Measurements from ENCODE around the gene POLR3C. TPM values are rescaled to one million over a fixed set of nuclear protein-coding genes. Genes with fewer than 3 reads are reported as not detected.

Gene POLR3C
- polyA plus RNA-seq, 1 donor (not counting 4 experiments of a cell fraction or from before 2014, with no cell fraction given), result 33.9 TPM

DNA sequence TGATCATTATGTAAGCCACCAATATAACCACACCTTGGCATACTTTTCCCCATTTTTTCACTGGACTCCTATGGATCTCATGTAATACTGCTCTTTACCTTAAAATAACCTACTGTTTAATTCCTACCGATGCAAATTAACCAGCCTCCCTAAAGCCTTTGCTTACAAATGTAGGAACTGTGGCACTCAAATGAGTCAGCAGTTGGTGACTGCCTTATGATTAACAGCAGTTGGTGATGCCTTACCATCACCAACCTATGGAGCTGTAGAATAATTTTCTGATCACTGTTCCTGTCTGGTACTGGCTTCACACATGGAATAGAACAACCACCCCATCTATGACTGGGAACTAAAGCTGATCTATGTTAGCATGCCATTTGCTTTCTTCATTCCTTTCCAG, 13.7 kb downstream of the POLR3C start:
- dilution Hi-C loops (cut with MboI; ENCODE audit: extremely low pct_ligation_motif_present, low sequenced_read_pairs), result no loop called here
- H3K4me2 ChIP-seq (ENCODE audit: control insufficient read depth, extremely low read depth, insufficient read depth, low read depth, low read length), result no peak overlapping the region
- H3K4me1 ChIP-seq (ENCODE audit: control insufficient read depth, extremely low read depth, insufficient read depth, low read length), result no peaks in the 10 kb centered on the region
- no peaks in the 10 kb centered on the region for H3K9me3 ChIP-seq (ENCODE audit: control insufficient read depth, low read depth, low read length)
- H3K9me1 ChIP-seq (ENCODE audit: control insufficient read depth, extremely low read depth, insufficient read depth, low read length), result no peaks in the 10 kb centered on the region
- H3K4me3 ChIP-seq (ENCODE audit: control insufficient read depth in 2 of 3, extremely low read depth in 1 of 3, insufficient read depth in 2 of 3, low read depth in 1 of 3, low read length in 3 of 3), result no peak overlapping the region
- TF ChIP-seq, protein P1, sequence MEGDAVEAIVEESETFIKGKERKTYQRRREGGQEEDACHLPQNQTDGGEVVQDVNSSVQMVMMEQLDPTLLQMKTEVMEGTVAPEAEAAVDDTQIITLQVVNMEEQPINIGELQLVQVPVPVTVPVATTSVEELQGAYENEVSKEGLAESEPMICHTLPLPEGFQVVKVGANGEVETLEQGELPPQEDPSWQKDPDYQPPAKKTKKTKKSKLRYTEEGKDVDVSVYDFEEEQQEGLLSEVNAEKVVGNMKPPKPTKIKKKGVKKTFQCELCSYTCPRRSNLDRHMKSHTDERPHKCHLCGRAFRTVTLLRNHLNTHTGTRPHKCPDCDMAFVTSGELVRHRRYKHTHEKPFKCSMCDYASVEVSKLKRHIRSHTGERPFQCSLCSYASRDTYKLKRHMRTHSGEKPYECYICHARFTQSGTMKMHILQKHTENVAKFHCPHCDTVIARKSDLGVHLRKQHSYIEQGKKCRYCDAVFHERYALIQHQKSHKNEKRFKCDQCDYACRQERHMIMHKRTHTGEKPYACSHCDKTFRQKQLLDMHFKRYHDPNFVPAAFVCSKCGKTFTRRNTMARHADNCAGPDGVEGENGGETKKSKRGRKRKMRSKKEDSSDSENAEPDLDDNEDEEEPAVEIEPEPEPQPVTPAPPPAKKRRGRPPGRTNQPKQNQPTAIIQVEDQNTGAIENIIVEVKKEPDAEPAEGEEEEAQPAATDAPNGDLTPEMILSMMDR (optimal IDR thresholded peaks at IDR 0.05 in 1 of 3, IDR thresholded peaks at IDR 0.05 in 1 of 3, conservative IDR thresholded peaks at IDR 0.05 in 1 of 3; ENCODE audit: extremely low read depth in 1 of 3, insufficient read depth in 2 of 3, low read length in 3 of 3), result no peak
- peaks cover 32 to 51% of the 10 kb centered on the region in 2 experiments for H3K36me3 ChIP-seq (ENCODE audit: control insufficient read depth in 2 of 2, extremely low read depth in 1 of 2, insufficient read depth in 2 of 2, low read length in 2 of 2)
- DNase-seq (ENCODE audit: low read depth, low spot score), result no peak
- no peak overlapping the region for H3K9ac ChIP-seq (ENCODE audit: control insufficient read depth, extremely low read depth, insufficient read depth, low read length)
- H4K20me1 ChIP-seq (ENCODE audit: control insufficient read depth, extremely low read depth, insufficient read depth, low read length), result no peaks in the 10 kb centered on the region
- no peaks in the 10 kb centered on the region for H3K79me2 ChIP-seq (ENCODE audit: control insufficient read depth, insufficient read depth, low read length)
- H3K27ac ChIP-seq (ENCODE audit: control insufficient read depth, insufficient read depth, low read length), result no peak overlapping the region
- FAIRE-seq, result no peak
- no peaks in the 10 kb centered on the region for H3K27me3 ChIP-seq (ENCODE audit: control insufficient read depth, extremely low read depth, insufficient read depth, low read length)
- no peak overlapping the region for H2AFZ ChIP-seq (ENCODE audit: control insufficient read depth, low read length)

DNA sequence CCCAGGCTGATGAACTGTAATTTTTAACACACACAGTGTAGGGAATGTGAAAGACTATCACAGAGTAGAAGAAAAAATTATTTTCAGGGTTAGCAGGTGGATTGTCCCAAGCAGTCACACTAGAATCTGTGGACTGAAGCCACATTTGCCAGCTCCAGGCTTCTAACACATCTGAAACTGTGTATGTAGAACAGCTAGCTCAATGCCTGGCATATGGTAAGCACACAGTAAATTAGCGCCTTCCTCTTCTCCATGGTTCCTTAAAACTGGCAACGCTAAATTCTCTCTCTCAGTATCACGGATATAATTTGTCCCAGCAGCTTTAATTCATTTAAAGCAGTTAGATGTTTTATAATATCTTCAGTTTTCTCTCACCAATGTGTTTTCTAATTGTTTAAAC, 19.0 kb downstream of the POLR3C start:
- dilution Hi-C loops (cut with MboI; ENCODE audit: extremely low pct_ligation_motif_present, low sequenced_read_pairs), result no loop called here
- no peak for FAIRE-seq
- peaks cover 16 to 25% of the 10 kb centered on the region in 2 experiments for H3K36me3 ChIP-seq (ENCODE audit: control insufficient read depth in 2 of 2, extremely low read depth in 1 of 2, insufficient read depth in 2 of 2, low read length in 2 of 2)

More for the DNA sequence above, 19.0 kb downstream of the POLR3C start:
- no peak for TF ChIP-seq EZH2 (IDR thresholded peaks at IDR 0.05; ENCODE audit: low read length)
- TF ChIP-seq, protein P1 (optimal IDR thresholded peaks at IDR 0.05 in 1 of 3, IDR thresholded peaks at IDR 0.05 in 1 of 3, conservative IDR thresholded peaks at IDR 0.05 in 1 of 3; ENCODE audit: extremely low read depth in 1 of 3, insufficient read depth in 2 of 3, low read length in 3 of 3), result no peak
- no peaks in the 10 kb centered on the region for H3K79me2 ChIP-seq (ENCODE audit: control insufficient read depth, insufficient read depth, low read length)
- H3K27me3 ChIP-seq (ENCODE audit: control insufficient read depth, extremely low read depth, insufficient read depth, low read length), result no peaks in the 10 kb centered on the region
- H3K9me3 ChIP-seq (ENCODE audit: control insufficient read depth, low read depth, low read length), result no peaks in the 10 kb centered on the region
- H2AFZ ChIP-seq (ENCODE audit: control insufficient read depth, low read length), result no peak overlapping the region
- H4K20me1 ChIP-seq (ENCODE audit: control insufficient read depth, extremely low read depth, insufficient read depth, low read length), result no peaks in the 10 kb centered on the region
- H3K27ac ChIP-seq (ENCODE audit: control insufficient read depth, insufficient read depth, low read length), result no peak overlapping the region
- no peaks in the 10 kb centered on the region for H3K9me1 ChIP-seq (ENCODE audit: control insufficient read depth, extremely low read depth, insufficient read depth, low read length)
- H3K4me3 ChIP-seq (ENCODE audit: control insufficient read depth in 2 of 3, extremely low read depth in 1 of 3, insufficient read depth in 2 of 3, low read depth in 1 of 3, low read length in 3 of 3), result no peak overlapping the region
- DNase-seq (ENCODE audit: low read depth, low spot score), result no peak
- no peak overlapping the region for H3K9ac ChIP-seq (ENCODE audit: control insufficient read depth, extremely low read depth, insufficient read depth, low read length)
- H3K4me1 ChIP-seq (ENCODE audit: control insufficient read depth, extremely low read depth, insufficient read depth, low read length), result peaks cover 11% of the 10 kb centered on the region
- H3K4me2 ChIP-seq (ENCODE audit: control insufficient read depth, extremely low read depth, insufficient read depth, low read depth, low read length), result no peak overlapping the region

All from keratinocyte (primary cell).